Skeletal muscle satellite cell (primary cell): Measurements from ENCODE around the gene ZNF618.

Source experiments
- H3K27me3 ChIP-seq: 2 replicates; pipeline ENCODE4 v1.7.0; 2013; ENCODE audit warnings: low read length; ENCODE audit not compliant: control insufficient read depth, insufficient read depth
- H3K36me3 ChIP-seq: 2 replicates; pipeline ENCODE4 v1.7.0; 2013; ENCODE audit warnings: mild to moderate bottlenecking, control low read depth, low read length; ENCODE audit not compliant: insufficient read depth
- H3K4me1 ChIP-seq: 2 replicates; pipeline ENCODE4 v1.7.0; 2013; ENCODE audit warnings: low read length; ENCODE audit not compliant: control insufficient read depth, insufficient read depth
- H3K4me2 ChIP-seq: 2 replicates; pipeline ENCODE4 v1.7.0; 2013; ENCODE audit warnings: mild to moderate bottlenecking, low read length
- H3K4me3 ChIP-seq: 2 replicates; pipeline ENCODE4 v1.7.0; 2013; ENCODE audit warnings: low read length
- H3K9ac ChIP-seq: 2 replicates; pipeline ENCODE4 v1.7.0; 2013; ENCODE audit warnings: mild to moderate bottlenecking, low read depth, low read length, moderate library complexity
- H3K9me3 ChIP-seq: replicated peaks from 2 replicates; pipeline ENCODE4 v1.7.0; 2013; ENCODE audit warnings: mild to moderate bottlenecking, control low read depth, low read length

The ZNF618 gene

DNA sequence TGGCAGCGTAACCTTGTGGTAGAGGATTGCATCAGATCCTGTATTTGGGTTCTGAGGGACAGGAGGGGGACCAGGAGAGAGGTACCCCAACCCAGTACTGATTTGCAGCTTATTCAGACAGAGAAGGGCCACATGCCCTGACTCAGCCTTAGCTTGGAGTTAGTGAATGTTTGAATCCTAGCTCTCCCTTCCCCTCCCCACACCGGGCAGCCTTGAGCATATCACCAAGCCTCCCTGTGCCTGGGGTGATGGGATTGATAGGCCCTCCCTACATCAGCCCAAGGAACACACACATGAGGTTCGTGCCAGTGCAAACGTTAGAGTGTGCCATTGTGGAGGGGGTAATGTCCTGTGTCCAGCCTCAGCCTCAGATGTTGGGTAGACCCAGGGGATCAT is 130.0 kb downstream of the ZNF618 start:
- H3K4me2 ChIP-seq = no peak overlapping the region
- H3K27me3 ChIP-seq = no peaks in the 10 kb centered on the region
- no peak overlapping the region for H3K4me3 ChIP-seq
- peaks cover 22% of the 10 kb centered on the region for H3K36me3 ChIP-seq
- no peaks in the 10 kb centered on the region for H3K4me1 ChIP-seq
- H3K9me3 ChIP-seq = no peaks in the 10 kb centered on the region
- no peak overlapping the region for H3K9ac ChIP-seq

DNA sequence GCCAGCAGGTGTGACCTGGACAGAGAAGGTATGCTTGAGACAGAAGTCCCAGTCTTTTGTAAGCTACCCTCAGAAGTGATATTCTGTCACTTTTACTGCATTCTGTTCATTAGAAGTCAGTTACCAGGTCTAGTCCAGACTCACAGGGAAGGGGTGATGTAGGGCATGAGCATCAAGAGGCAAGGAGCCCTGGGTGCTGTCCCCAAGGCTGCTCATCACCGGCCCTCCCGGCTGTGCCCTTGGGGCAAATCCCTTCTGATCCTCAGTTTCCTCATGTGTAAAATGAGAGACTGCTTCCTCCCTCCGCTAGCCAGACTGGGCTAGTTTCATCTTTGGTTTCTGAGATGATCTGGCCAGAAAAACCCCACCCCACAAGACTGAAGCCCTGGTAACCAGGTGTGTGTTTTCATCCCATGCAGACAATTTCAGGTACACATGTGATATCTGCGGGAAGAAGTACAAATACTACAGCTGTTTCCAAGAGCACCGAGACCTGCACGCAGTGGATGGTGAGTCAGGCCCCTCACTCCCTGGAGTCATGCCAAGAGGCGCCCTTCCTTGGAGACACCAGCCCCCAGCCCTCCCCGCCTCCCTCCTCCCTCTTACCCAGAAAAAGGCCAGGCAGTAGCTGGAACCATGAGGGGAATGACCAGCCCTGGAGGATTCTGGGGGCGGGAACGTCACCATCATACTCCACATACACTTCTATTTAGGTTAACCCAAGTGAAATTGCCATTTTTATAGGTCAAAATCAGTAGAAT is 131.0 kb downstream of the ZNF618 start:
- no peak overlapping the region for H3K4me2 ChIP-seq
- no peak overlapping the region for H3K4me3 ChIP-seq
- no peaks in the 10 kb centered on the region for H3K9me3 ChIP-seq
- peaks cover 28% of the 10 kb centered on the region for H3K36me3 ChIP-seq
- H3K4me1 ChIP-seq = no peaks in the 10 kb centered on the region
- no peak overlapping the region for H3K9ac ChIP-seq
- no peaks in the 10 kb centered on the region for H3K27me3 ChIP-seq

DNA sequence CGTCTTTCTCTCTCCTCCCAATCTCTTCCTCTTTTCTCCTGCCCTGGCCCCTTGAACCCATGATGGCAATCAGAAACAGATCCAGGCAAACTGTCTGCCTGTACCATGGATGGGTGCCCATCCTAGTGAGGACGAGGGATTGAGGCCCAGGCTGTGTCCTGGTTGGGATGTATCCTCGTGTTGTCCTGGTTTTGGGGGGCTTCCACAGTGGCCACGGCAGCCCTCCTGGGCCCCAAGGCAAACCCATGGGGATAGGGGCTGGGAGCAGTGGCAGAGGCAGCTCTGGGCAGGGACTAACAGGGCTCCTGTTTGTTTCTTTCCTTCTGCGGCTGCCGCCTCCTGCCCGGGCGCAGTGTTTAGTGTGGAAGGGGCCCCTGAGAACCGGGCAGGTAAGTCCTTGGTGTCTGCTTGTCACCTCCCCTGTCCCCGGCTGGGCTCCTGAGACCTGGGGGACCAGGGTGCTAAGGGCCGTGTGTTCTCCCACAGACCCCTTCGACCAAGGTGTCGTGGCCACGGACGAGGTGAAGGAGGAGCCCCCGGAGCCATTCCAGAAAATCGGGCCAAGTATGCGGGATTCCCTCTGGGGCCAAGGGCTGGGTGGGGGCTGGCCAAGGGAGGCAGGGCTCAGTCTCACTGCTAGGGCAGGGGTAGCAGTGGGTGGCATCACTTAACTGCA is 132.0 kb downstream of the ZNF618 start:
- no peaks in the 10 kb centered on the region for H3K4me1 ChIP-seq
- H3K9me3 ChIP-seq = no peaks in the 10 kb centered on the region
- no peak overlapping the region for H3K9ac ChIP-seq
- no peak overlapping the region for H3K4me3 ChIP-seq
- peaks cover 26% of the 10 kb centered on the region for H3K36me3 ChIP-seq
- no peak overlapping the region for H3K4me2 ChIP-seq
- H3K27me3 ChIP-seq = no peaks in the 10 kb centered on the region

DNA sequence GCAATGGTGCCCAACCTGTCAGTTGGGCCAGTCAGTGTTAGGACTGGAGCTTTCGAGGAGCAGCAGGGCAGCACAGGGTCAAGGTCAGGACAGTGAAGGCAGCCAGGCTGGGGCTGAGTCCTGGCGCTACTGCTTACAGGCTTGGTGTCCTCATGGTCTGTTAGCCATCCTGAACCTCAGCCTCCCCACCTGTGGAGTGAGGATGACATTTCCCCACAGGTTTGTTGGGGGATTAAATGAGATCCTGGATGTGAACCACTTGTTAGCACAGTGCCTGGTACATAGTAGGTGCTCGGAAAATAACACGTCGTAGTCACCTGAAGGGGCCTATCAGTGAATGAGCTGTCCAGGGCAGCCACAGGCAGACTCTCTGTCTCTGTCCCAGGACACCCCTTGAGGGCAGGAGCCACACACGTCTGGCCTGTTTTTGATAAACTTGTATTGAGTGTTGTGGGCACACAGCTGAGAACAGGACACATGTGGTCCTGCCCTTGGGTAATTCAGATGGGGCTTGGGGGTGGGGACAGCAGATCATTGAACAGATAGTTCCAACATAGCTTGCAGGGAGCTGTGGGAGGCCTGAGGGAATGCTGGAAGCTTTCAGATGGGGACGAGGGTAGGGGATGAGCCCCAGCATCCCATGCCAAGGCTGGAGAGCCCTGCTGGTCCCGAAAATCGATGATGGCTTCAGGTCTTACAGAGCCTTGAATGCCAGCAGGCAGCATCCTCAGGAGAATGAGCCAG is 132.7 kb downstream of the ZNF618 start:
- H3K27me3 ChIP-seq = no peaks in the 10 kb centered on the region
- no peaks in the 10 kb centered on the region for H3K9me3 ChIP-seq
- H3K4me1 ChIP-seq = no peaks in the 10 kb centered on the region
- H3K4me2 ChIP-seq = no peak overlapping the region
- H3K4me3 ChIP-seq = no peak overlapping the region
- peaks cover 26% of the 10 kb centered on the region for H3K36me3 ChIP-seq
- H3K9ac ChIP-seq = no peak overlapping the region

DNA sequence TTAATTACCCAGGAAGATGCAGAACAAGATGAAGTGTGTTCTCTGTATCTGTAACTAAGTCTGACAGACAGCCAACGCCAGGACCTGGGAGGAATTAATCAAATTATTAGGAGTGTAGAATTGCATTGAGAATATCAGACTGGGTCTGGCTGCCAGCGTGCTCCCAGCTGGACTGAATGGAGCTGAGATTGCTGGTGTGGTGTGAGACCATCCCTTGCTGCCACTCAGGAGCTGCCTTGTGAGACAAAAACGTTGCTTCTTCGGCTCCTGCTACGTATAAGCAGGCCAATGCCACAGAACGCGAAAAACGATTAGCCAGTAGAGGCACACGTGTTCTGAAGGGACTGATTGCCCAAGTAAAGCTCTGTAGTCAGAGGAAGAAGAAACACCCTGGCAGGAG is 135.2 kb downstream of the ZNF618 start:
- Histone ChIP-seq H3K27me3 (no peaks in the 10 kb centered on the region), H3K4me3 (no peak overlapping the region), H3K9ac (no peak overlapping the region), H3K9me3 (no peaks in the 10 kb centered on the region), H3K4me1 (no peaks in the 10 kb centered on the region), H3K36me3 (peaks cover 12% of the 10 kb centered on the region), H3K4me2 (no peak overlapping the region)

DNA sequence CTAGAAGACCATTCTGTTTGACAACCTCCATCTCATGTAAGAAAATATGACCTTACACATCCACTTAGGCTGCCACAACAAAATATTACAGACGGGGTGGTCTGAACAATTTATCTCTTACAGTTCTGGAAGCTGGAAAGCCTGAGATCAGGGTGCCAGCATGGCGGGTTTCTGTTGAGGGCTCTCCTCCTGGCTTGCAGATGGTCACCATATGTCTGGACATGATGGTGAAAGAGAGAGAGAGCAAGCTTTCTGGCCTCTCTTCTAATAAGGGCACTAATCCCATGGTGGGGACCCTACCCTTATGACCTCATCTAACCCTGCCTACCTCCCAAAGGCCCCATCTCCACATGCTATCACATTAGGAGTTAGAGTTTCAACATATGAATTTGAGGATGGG is 136.0 kb downstream of the ZNF618 start:
- Histone ChIP-seq H3K9ac (no peak overlapping the region), H3K36me3 (peaks cover 12% of the 10 kb centered on the region), H3K27me3 (no peaks in the 10 kb centered on the region), H3K4me1 (no peaks in the 10 kb centered on the region), H3K4me2 (no peak overlapping the region), H3K4me3 (no peak overlapping the region), H3K9me3 (no peaks in the 10 kb centered on the region)

DNA sequence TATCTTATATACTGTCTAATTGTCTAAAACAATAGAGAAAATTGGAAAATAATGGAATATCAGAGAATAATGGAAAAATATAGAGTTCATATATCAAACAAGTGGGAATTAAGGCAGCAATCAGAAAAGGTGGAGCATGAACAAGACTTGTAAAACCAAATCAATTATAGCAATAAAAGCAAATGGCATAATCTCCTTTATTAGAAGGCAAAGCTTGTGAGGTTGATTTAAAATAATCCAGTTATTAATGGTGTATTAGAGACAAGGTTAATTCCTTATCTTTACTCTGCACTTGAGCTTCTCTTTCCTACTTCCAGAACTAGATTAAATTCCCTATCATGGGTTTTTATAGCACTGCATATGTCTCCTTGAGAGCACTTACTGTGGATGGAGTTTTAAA is 137.9 kb downstream of the ZNF618 start:
- Histone ChIP-seq H3K4me2 (no peak overlapping the region), H3K4me1 (no peaks in the 10 kb centered on the region), H3K9ac (no peak overlapping the region), H3K9me3 (no peaks in the 10 kb centered on the region), H3K36me3 (peaks cover 8% of the 10 kb centered on the region), H3K4me3 (no peak overlapping the region), H3K27me3 (no peaks in the 10 kb centered on the region)

DNA sequence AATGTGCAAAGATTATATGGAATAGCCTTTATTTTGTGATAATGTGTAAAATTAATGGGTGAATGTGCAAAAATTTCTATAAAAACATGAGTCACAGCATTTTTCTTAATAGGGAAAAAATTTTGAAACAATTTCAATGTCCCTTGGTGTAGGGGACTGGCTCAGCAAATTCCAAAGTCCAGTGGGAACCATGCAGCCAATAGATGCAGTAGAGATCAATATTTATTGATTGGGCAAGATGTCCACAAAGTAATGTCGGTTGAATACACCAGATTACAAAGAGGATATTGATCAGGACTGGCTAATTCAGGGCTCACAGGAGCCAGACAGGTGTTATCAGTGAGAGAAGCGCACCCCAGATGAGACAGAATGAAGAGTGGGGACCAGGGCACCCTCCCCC is 139.5 kb downstream of the ZNF618 start:
- Histone ChIP-seq H3K36me3 (peaks cover 7% of the 10 kb centered on the region), H3K4me1 (no peaks in the 10 kb centered on the region), H3K27me3 (no peaks in the 10 kb centered on the region), H3K4me2 (no peak overlapping the region), H3K9ac (no peak overlapping the region), H3K4me3 (no peak overlapping the region), H3K9me3 (no peaks in the 10 kb centered on the region)

DNA sequence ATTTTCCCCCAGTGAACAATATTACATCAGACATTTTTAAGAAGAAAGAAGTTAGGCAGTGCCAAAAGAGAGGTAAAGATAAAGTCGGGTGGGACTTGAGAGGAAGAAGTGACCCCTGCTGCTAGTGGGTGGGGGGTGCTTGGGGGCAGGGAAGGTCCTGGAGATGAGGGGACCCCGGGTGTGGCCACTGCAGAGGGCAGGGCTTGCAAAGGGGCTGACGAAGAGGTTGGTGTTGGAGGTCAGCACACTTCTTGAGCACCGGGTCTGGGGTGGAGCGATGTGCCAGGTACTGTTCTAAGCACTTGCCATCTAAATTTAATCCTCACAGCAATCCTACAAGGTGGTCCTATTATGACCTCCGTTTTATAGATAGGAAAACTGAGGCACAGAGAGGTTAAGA is 140.0 kb downstream of the ZNF618 start:
- Histone ChIP-seq H3K4me2 (no peak overlapping the region), H3K9ac (no peak overlapping the region), H3K27me3 (no peaks in the 10 kb centered on the region), H3K36me3 (peaks cover 7% of the 10 kb centered on the region), H3K4me1 (no peaks in the 10 kb centered on the region), H3K9me3 (no peaks in the 10 kb centered on the region), H3K4me3 (no peak overlapping the region)

DNA sequence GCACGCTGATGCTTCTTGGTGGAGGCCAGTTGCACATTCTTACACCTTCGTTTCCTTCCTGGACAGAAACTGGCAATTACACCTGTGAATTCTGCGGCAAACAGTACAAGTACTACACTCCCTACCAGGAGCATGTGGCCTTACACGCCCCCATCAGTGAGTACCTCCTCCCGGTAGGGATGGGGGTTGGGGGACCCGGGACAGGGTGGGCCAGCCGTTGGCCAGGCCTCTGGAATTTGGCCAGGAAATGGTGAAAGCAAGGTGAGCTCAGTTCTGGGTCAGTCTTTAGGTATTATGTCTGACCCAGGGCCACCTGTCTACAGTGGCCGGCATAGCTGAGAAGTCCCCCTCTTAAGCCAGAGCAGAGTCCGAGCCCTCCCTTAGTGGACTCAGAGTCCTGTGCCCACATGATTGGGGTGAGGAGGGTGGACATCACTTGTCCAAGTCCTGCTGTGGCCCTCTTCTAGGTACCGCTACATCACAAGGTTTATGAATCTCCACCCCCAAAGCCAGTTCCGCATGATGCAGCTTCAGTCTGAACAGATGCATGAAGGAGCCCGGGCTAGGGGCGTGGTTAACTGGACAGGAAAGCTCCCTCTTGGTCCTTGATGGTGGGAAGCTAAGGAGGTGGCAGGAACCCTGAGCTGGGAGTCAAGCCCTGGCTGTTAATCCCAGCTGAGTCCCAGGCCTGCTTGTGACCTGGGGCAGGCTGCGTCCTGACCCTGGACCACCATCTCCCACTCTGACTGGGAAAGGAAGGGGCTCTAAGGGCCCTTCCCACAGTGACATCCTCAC is 140.7 kb downstream of the ZNF618 start:
- Histone ChIP-seq H3K4me1 (no peaks in the 10 kb centered on the region), H3K27me3 (no peaks in the 10 kb centered on the region), H3K36me3 (no peaks in the 10 kb centered on the region), H3K9ac (no peak overlapping the region), H3K9me3 (no peaks in the 10 kb centered on the region), H3K4me3 (no peak overlapping the region), H3K4me2 (no peak overlapping the region)
